Right ventricle myocardium inferior (tissue), 1 donor: ENCODE results near the gene COQ8A. TPM values are rescaled to one million over a fixed set of nuclear protein-coding genes. Genes with fewer than 3 reads are reported as not detected.

Experiments used
- ATAC-seq: fragments of 200-7000 bp; cut with Tn5 transposase; one replicate; pipeline ENCODE4 v1.9.1; 2020; ENCODE audit warnings: mild to moderate bottlenecking, moderate library complexity
- DNase-seq: peaks from one replicate; pipeline ENCODE4 v3.0.0; 2021; ENCODE audit errors: missing footprints
- intact Hi-C: fragments of 100-400 bp; cut with DNase I; formaldehyde crosslinking; loops from one replicate; pipeline ENCODE4 v1.11.0; 2022
- total RNA-seq: library from RNA; stranded (reverse); fragmentation: NEBNext Ultra II Directional; extraction: Animal tissue kit (Norgen Biotek cat#: 25700); gene quantifications from one replicate; pipeline ENCODE4 v1.2.1, GENCODE V29; 2021
- donor health status: DM: no; HTN: yes; CAD: no; lungs with severe emphysema.

Gene COQ8A
- total RNA-seq, 1 donor from 2014 or later, result 412 TPM

- ATAC-seq (no peak), DNase-seq (no peak)
- intact Hi-C loops, result no loop called here
These were observed 93.8 kb downstream of the COQ8A start for GRCh38 chr1:227033880-227034279.

- DNase-seq (no peak), ATAC-seq (no peak)
- intact Hi-C loops, result no loop called here
These were observed 95.2 kb downstream of the COQ8A start for GRCh38 chr1:227035316-227035715.

GRCh38 chr1:227037121-227037520 lies 97.0 kb downstream of the COQ8A start:
- no peak for DNase-seq
- ATAC-seq, result no peak
- intact Hi-C loops, result no loop called here

Other genes starting within 250 kb of the COQ8A start
- 24.8 TPM for gene ITPKB, start 201.0 kb upstream of the COQ8A start, total RNA-seq
- gene PSEN2, start 69.7 kb upstream of the COQ8A start, total RNA-seq, result 24.2 TPM